Stimulated activated CD8-positive, alpha-beta memory T cell treated with anti-CD3 and anti-CD28 coated beads, Interleukin-15, amount 100 ng/mL, for 4 hours (primary cell): ENCODE results near the gene MRNIP.
"Not testable (repeated sequence)": the region's sequence is repeated elsewhere in the genome, so short reads cannot be mapped to it uniquely, and the experiment has no call there.

Source experiments
- DNase-seq, 2 donors: peaks; one replicate each; pipeline ENCODE4 v3.0.0-alpha.2; 2020; ENCODE audit warnings: low read depth in 2 of 2

Gene MRNIP

GRCh38 chr5:179840321-179840720, 18.3 kb downstream of the MRNIP start:
- no peak for DNase-seq

- no peak for DNase-seq
Measured at GRCh38 chr5:179839328-179840256, 19.0 kb downstream of the MRNIP start.

- no peak for DNase-seq
Measured at GRCh38 chr5:179837076-179838011, 21.3 kb downstream of the MRNIP start.

GRCh38 chr5:179836225-179837019, 22.2 kb downstream of the MRNIP start:
- DNase-seq, result peak; percentile 26 to 35

DNA sequence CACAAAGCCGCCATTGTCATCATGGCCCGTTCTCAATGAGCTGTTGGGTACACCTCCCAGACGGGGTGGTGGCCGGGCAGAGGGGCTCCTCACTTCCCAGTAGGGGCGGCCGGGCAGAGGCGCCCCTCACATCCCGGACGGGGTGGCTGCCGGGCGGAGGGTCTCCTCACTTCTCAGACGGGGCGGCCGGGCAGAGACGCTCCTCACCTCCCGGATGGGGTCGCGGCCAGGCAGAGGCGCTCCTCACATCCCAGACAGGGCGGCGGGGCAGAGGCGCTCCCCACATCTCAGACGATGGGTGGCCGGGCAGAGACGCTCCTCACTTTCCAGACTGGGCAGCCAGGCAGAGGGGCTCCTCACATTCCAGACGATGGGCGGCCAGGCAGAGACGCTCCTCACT, 23.7 kb downstream of the MRNIP start:
- not testable (repeated sequence) for DNase-seq

GRCh38 chr5:179834120-179834519, 24.5 kb downstream of the MRNIP start:
- no peak for DNase-seq

GRCh38 chr5:179833709-179834070, 24.9 kb downstream of the MRNIP start:
- DNase-seq, result no peak

- DNase-seq, result no peak
Measured at GRCh38 chr5:179833056-179833708, 25.4 kb downstream of the MRNIP start.

GRCh38 chr5:179832039-179832745, 26.4 kb downstream of the MRNIP start:
- no peak for DNase-seq

DNA sequence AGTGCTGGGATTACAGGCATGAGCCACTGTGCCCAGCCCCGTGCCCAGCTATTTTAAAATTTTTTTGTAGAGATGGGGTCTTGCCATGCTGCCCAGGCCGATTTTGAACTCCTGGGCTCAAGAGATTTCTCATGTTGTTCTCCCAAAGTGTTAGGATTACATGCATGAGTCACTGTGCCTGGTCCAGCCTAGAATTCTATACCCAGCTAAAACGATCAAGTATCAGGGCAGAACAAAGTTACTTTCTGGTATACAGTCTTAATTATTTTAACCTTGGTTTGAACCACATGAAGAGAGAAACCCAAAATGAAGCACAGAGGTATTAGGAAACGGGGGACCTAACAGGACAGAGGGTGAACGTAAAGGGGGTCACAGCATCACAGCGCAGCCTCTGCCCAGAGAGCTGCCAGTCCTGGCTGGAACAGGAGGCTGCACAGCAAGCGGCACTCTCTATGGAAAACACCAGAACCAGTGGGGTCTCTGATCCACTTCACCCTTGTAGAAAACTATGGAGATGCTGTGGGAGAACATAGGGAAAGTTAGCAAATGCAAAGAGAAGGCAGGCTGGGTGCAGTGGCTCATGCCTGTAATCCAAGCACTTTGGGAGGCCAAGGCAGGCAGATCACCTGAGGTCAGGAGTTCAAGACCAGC, 27.7 kb downstream of the MRNIP start:
- no peak for DNase-seq

DNA sequence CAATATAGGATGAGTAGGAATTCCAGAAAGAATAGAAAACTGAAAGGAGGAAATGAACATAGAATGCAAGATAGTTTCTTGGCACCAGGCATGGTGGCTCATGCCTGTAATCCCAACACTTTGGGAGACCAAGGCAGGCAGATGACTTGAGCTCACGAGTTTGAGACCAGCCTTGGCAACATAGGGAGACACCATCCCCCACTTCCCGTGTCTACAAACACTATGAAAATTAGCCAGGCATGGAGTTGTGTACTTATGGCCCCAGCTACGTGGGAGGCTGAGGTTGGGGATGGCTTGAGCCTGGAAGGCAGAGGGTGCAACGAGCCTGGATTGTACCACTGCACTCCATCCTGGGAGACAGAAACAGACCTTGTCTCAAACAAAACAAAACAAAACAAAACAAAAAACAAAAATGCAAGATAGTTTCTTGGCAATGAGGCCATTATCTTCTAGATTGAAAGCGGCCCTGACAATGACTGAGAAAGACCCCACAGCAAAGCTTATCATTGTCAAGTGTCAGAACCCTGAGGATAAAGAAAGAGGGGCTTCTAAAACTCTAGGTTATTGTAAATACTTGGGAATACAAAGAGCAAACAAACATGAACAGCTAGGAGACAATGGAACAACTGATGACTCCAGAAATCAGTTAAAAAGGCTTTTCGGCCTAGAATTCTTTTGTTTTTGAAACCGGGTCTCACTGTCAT, 28.7 kb downstream of the MRNIP start:
- DNase-seq, result no peak

GRCh38 chr5:179828756-179829421, 29.7 kb downstream of the MRNIP start:
- no peak for DNase-seq

DNA sequence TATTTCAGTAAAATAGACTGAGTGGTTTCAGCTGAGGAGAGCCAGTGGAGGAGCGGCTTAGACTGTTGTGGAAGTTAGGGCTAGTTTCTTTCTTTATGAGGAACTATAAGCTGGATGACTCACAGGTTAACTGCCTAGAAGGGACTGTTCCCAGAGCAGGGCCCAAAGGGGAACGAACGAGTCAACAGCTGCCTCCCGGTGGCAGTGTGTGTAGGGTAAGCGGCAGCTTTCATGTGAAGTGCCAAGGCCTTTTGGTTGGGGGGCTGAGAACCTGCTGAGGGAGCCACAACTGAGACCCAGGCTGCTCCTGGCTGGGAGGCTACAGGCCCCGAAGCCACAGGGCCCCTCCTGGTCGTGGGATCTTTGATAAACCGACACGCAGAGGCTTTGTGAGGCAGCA, 30.9 kb downstream of the MRNIP start:
- peak in 1 of 2 donors; percentile 45 for DNase-seq

DNA sequence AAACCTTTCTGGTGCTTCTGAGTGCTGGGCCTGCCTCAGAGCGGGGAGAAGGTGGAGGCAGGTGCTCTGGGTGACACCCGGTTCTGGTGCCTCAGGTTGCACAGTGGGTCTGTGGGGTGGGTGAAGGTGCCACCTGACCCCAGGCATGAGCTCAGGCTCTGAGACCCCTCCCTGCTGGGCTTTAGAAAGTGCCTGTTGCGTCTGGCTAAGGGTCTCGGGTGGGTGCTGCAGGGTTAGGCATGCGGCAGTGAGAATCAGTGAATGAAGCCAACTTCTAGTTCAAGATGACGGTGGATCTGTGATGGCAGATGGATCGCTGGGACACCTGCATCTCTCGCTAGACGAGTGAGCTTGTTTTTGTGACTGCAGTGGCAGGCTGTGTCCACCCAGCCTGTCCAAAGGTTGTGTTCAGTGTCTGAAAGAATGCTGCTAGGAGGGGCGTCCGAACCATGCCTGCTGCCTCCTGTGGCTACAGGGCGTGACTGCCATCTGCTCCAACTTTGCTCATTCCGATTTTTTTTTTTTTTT, 32.9 kb downstream of the MRNIP start:
- no peak for DNase-seq

DNA sequence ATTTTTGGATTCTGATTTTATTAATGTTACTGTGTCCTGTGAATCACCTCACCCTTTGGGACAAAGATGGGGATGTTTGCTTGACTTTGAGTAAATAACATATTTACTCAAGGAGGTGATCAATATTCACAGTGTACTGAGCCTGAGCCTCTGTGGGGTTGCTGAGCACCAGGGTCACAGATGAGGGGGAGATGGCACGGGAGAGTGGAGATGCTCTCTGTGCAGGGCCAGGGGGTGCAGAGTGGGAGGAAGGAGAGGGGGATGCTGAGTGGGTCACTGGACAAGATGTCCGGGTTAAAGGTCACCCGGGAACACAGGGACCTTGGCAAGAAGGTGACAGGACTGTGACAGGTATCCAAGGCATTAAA, 33.9 kb downstream of the MRNIP start:
- DNase-seq, result no peak

- DNase-seq, result no peak
Measured at GRCh38 chr5:179823937-179824744, 34.5 kb downstream of the MRNIP start.

DNA sequence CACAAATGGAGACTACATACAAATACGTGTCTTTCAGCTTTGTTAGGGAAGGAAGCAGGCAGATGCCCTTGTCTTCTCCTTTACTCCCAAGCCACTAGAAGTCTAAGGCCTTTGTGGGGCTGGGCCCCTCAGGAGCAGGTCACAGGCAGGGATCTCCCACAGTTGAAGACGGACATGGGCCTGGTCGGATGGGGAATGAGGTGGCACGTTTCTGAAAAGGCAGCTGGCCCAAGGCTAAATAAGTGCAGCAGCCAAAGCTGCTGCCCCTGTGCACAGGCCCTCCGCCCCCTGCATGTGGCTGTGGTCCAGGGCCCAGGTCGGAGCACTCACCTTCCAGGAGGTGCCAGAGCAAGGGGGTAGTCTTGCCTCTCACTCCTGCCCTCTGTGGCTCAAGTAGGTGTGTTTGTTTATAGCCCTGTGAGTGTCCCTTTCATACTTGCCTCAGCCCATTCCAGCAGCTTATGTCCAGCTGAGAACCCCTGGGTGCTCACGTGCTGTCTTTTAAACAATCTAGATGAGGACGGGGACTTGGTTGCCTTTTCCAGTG, 36.1 kb downstream of the MRNIP start:
- DNase-seq, result no peak

DNA sequence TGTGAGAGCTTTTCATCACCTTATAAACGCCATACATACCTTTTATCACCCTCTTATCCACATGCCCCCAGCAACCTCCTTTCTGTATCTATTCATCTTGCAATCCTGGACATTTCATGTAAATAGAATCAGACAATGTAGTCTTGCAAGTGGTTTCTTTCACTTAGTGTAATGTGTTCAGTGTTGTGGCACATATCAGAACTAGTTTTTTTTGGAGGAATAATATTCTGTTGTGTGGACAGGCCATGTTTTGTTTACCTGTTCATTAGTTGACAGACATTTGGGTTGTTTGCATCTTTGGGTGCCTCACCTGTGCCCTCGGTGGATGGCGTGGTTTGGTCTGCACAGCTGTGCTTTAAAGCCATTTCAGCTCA, 36.6 kb downstream of the MRNIP start:
- DNase-seq, result no peak
